GM12875 (cell line): Measurements from ENCODE around the gene RRAGB.

Experiments
- H3K4me3 ChIP-seq: one replicate; pipeline ENCODE4 v1.5.1; 2011; ENCODE audit warnings: low read depth, low read length, control low read depth
- TF ChIP-seq, protein P1 (sequence below): IDR thresholded peaks from 2 replicates; pipeline ENCODE4 v1.5.1; 2011; ENCODE audit warnings: low read depth, mild to moderate bottlenecking, control low read depth, inconsistent platforms, low read length, moderate library complexity, borderline replicate concordance; ENCODE audit not compliant: insufficient read depth

Gene RRAGB

DNA sequence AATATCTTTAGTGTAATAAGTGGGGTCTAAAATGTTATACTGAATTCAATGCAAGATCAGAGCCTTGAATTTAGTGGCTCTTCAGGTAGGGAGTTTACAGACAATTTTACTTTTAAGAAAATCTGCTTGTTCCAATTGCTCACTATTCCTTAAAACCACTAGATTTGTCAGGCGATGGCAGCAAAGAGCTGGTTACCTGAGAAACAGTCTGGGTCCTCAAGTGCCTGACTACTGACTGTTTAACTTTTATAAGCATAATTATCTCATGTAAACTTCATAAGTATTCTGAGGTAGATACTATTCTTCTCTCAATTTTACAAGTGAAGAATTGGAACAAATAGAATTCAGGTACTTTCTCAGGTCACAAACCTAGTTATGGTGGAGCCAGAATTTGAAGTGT is 84.3 kb downstream of the RRAGB start:
- no peak overlapping the region for H3K4me3 ChIP-seq
- TF ChIP-seq, protein P1, sequence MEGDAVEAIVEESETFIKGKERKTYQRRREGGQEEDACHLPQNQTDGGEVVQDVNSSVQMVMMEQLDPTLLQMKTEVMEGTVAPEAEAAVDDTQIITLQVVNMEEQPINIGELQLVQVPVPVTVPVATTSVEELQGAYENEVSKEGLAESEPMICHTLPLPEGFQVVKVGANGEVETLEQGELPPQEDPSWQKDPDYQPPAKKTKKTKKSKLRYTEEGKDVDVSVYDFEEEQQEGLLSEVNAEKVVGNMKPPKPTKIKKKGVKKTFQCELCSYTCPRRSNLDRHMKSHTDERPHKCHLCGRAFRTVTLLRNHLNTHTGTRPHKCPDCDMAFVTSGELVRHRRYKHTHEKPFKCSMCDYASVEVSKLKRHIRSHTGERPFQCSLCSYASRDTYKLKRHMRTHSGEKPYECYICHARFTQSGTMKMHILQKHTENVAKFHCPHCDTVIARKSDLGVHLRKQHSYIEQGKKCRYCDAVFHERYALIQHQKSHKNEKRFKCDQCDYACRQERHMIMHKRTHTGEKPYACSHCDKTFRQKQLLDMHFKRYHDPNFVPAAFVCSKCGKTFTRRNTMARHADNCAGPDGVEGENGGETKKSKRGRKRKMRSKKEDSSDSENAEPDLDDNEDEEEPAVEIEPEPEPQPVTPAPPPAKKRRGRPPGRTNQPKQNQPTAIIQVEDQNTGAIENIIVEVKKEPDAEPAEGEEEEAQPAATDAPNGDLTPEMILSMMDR, result no peak
